ENCODE measurements around the gene OSBP2.

The OSBP2 gene

GRCh38 chr22:30780026-30780425, 85.4 kb downstream of the OSBP2 start:
- no peak overlapping the region for H3K4me3 ChIP-seq (replicated peaks in 1 of 2; ENCODE audit: low read depth in 2 of 2, low read length in 2 of 2)
- TF ChIP-seq, protein P1, sequence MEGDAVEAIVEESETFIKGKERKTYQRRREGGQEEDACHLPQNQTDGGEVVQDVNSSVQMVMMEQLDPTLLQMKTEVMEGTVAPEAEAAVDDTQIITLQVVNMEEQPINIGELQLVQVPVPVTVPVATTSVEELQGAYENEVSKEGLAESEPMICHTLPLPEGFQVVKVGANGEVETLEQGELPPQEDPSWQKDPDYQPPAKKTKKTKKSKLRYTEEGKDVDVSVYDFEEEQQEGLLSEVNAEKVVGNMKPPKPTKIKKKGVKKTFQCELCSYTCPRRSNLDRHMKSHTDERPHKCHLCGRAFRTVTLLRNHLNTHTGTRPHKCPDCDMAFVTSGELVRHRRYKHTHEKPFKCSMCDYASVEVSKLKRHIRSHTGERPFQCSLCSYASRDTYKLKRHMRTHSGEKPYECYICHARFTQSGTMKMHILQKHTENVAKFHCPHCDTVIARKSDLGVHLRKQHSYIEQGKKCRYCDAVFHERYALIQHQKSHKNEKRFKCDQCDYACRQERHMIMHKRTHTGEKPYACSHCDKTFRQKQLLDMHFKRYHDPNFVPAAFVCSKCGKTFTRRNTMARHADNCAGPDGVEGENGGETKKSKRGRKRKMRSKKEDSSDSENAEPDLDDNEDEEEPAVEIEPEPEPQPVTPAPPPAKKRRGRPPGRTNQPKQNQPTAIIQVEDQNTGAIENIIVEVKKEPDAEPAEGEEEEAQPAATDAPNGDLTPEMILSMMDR (IDR thresholded peaks at IDR 0.05; ENCODE audit: low read depth, low read length), result no peak
- no peak for DNase-seq (ENCODE audit: low read depth in 2 of 2)

GRCh38 chr22:30781271-30781875, 86.7 kb downstream of the OSBP2 start:
- TF ChIP-seq, protein P1 (IDR thresholded peaks at IDR 0.05; ENCODE audit: low read depth, low read length), result no peak
- H3K4me3 ChIP-seq (replicated peaks in 1 of 2; ENCODE audit: low read depth in 2 of 2, low read length in 2 of 2), result no peak overlapping the region
- DNase-seq (ENCODE audit: low read depth in 2 of 2), result no peak

- TF ChIP-seq, protein P1 (IDR thresholded peaks at IDR 0.05; ENCODE audit: low read depth, low read length), result no peak
- no peak overlapping the region for H3K4me3 ChIP-seq (replicated peaks in 1 of 2; ENCODE audit: low read depth in 2 of 2, low read length in 2 of 2)
- peak in 1 of 2 donors; percentile 27 for DNase-seq (ENCODE audit: low read depth in 2 of 2)
Measured at GRCh38 chr22:30782613-30783012, 87.9 kb downstream of the OSBP2 start.

DNA sequence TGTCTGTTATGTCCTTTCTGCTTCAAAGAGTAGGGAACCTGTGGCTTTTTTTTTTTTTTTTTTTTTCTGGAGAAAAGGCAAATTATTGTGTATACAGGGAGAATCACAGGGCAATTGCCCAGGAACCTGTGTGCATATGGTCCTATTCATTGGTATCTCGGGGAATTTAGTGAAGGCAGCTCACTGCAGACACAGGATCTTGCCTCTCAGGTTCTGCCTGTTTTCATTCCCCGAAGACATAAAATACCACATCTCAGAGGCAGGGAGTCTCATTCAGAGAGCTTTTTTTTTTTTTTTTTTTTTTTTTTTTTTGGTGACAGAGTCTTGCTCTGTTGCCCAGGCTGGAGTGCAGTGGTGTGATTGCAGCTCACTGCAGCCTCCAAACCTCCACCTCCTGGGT, 88.3 kb downstream of the OSBP2 start:
- TF ChIP-seq, protein P1 (IDR thresholded peaks at IDR 0.05; ENCODE audit: low read depth, low read length), result no peak
- no peak for DNase-seq (ENCODE audit: low read depth in 2 of 2)
- no peak overlapping the region for H3K4me3 ChIP-seq (replicated peaks in 1 of 2; ENCODE audit: low read depth in 2 of 2, low read length in 2 of 2)

GRCh38 chr22:30785527-30785926, 90.9 kb downstream of the OSBP2 start:
- no peak for DNase-seq (ENCODE audit: low read depth in 2 of 2)
- no peak overlapping the region for H3K4me3 ChIP-seq (replicated peaks in 1 of 2; ENCODE audit: low read depth in 2 of 2, low read length in 2 of 2)
- TF ChIP-seq, protein P1 (IDR thresholded peaks at IDR 0.05; ENCODE audit: low read depth, low read length), result no peak

GRCh38 chr22:30790366-30790765, 95.7 kb downstream of the OSBP2 start:
- H3K4me3 ChIP-seq (replicated peaks in 1 of 2; ENCODE audit: low read depth in 2 of 2, low read length in 2 of 2), result no peak overlapping the region
- TF ChIP-seq, protein P1 (IDR thresholded peaks at IDR 0.05; ENCODE audit: low read depth, low read length), result no peak
- no peak for DNase-seq (ENCODE audit: low read depth in 2 of 2)

DNA sequence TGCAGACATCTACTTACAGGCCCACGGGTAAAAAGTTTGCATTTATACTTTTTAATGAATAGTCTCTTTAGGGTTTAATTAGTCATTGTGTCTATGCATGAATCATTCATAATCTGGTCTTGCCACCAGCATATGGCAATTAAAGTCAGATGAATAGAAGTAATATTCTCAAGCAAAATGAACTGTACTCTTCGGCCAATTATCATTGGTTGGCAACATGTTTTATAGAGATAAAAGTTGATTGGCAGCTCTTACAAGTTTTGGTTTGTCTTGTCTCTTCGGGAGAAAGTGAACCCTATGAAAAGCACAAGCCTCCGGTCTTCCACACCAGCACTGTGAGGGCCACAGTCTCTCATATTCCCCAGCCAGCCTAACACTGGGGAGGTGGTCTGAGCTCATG, 97.8 kb downstream of the OSBP2 start:
- DNase-seq (ENCODE audit: low read depth in 2 of 2), result no peak
- H3K4me3 ChIP-seq (replicated peaks in 1 of 2; ENCODE audit: low read depth in 2 of 2, low read length in 2 of 2), result no peak overlapping the region

More for the DNA sequence above, 97.8 kb downstream of the OSBP2 start:
- TF ChIP-seq, protein P1 (IDR thresholded peaks at IDR 0.05; ENCODE audit: low read depth, low read length), result no peak
